GM12872 (cell line): Measurements from ENCODE around the gene ASIC2.

Source experiments
- CTCF ChIP-seq: IDR thresholded peaks from 3 replicates; pipeline ENCODE4 v1.5.1; 2011; ENCODE audit warnings: low read depth, mild to moderate bottlenecking, low read length, moderate library complexity; ENCODE audit not compliant: insufficient read depth

ASIC2 gene

GRCh38 chr17:32970281-32970680, 322.8 kb downstream of the ASIC2 start:
- no peak for TF ChIP-seq CTCF

- TF ChIP-seq CTCF, result no peak
Measured at GRCh38 chr17:32964541-32964940, 328.6 kb downstream of the ASIC2 start.
